Measurements from ENCODE around the gene TAF4B.

Gene TAF4B

DNA sequence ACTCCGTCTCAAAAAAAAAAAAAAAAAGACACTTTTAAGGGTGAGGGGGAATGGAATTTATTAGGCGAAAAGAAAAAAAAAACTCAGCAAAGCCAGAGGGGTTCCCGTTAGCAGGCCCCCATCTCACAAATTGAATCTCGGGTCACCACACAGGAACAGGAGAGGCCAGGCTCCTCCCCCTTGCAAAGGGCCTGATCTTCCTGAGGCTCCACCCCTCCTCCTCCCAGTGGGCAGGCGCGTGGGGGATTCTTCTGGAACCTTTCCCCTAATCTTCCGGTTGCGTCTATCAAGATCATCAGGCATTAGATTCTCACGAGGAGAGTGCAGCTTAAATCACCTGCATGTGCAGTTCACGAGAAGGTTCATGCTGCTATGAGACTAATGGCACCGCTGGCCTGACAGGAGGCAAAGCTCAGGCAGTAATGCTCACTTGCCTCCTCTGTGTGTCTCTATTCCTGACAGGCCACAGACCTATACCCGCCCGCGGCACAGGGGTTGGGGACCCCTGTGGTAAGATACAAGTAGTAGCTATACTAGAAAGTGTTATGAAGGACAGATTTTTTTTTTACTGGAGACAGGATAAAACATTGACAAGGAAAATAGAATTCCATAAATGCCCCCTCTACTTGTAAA lies 45.8 kb downstream of the TAF4B start:
- DNase-seq (ENCODE audit: insufficient read length, low spot score), result no peak
- TF ChIP-seq, protein P1, sequence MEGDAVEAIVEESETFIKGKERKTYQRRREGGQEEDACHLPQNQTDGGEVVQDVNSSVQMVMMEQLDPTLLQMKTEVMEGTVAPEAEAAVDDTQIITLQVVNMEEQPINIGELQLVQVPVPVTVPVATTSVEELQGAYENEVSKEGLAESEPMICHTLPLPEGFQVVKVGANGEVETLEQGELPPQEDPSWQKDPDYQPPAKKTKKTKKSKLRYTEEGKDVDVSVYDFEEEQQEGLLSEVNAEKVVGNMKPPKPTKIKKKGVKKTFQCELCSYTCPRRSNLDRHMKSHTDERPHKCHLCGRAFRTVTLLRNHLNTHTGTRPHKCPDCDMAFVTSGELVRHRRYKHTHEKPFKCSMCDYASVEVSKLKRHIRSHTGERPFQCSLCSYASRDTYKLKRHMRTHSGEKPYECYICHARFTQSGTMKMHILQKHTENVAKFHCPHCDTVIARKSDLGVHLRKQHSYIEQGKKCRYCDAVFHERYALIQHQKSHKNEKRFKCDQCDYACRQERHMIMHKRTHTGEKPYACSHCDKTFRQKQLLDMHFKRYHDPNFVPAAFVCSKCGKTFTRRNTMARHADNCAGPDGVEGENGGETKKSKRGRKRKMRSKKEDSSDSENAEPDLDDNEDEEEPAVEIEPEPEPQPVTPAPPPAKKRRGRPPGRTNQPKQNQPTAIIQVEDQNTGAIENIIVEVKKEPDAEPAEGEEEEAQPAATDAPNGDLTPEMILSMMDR (IDR thresholded peaks at IDR 0.05; ENCODE audit: insufficient read depth, missing control alignments), result no peak
- FAIRE-seq, result no peak

DNA sequence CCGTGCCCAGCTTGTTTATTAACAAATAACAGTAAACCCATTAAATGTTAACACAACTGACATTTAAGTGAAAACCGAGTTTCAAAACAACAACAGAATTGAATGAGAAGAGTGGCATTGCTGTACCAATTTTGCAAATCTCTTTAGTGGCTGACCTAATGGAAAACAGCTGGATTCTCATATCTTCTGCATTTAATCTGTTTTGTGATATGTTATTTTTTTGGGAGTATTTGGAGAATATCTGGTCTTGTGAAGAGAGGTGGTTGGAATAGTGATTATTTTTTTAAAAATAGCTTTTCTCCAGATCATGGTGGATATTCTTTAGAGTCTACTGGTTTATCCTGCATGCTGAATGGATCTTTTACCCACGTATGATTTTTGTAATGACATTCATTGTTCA lies 51.1 kb downstream of the TAF4B start:
- TF ChIP-seq, protein P1 (IDR thresholded peaks at IDR 0.05; ENCODE audit: insufficient read depth, missing control alignments), result no peak
- FAIRE-seq (no peak), DNase-seq (ENCODE audit: insufficient read length, low spot score) (no peak)

DNA sequence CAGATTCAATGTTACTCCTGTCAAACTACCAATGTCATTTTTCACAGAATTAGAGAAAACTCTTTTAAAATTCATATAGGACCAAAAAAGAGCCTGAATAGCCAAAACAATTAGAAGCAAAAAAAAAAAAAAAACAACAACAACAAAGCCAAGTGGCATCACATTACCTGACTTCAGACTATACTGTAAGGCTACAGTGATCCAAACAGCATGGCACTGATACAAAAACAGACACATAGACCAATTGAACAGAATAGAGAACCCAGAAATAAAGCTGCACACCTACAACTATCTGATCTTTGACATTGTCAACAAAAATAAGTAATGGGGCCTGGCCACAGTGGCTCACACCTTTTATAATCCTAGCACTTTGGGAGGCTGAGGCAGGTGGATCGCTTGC lies 53.2 kb downstream of the TAF4B start:
- FAIRE-seq (no peak), DNase-seq (ENCODE audit: insufficient read length, low spot score) (no peak)
- TF ChIP-seq, protein P1 (IDR thresholded peaks at IDR 0.05; ENCODE audit: insufficient read depth, missing control alignments), result no peak

DNA sequence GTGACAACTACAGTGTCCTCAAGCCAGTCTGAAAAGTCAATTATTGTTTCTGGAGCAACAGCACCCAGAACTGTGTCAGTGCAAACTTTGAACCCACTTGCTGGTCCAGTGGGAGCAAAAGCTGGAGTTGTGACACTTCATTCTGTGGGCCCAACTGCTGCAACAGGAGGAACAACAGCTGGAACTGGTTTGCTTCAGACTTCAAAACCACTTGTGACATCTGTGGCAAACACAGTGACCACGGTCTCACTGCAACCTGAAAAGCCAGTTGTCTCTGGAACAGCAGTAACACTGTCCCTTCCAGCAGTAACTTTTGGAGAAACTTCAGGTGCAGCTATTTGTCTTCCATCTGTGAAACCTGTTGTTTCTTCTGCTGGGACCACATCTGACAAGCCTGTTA lies 59.8 kb downstream of the TAF4B start:
- no peak for FAIRE-seq
- TF ChIP-seq, protein P1 (IDR thresholded peaks at IDR 0.05; ENCODE audit: insufficient read depth, missing control alignments), result no peak
- DNase-seq (ENCODE audit: insufficient read length, low spot score), result no peak

DNA sequence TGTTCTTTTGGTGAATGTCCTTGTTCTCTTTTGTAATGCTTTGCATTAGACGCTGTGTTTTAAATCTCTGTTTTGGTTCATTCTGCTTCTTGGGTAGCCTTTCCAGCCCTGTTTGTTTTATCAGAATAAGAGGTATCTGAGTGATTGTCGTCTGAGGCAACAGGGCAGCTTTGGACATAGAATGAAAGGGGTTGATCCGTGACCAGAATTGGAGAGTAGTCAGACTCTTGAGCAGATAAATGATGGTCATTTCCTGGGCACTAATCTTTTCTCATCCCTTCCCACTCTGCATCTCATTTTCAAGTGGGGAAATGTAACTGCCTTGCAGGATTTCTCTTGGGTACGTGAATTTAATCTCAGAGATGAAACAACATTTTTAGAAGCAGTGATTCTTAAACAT lies 61.4 kb downstream of the TAF4B start:
- TF ChIP-seq, protein P1 (IDR thresholded peaks at IDR 0.05; ENCODE audit: insufficient read depth, missing control alignments), result no peak
- DNase-seq (ENCODE audit: insufficient read length, low spot score), result no peak
- FAIRE-seq, result peak; percentile 53

DNA sequence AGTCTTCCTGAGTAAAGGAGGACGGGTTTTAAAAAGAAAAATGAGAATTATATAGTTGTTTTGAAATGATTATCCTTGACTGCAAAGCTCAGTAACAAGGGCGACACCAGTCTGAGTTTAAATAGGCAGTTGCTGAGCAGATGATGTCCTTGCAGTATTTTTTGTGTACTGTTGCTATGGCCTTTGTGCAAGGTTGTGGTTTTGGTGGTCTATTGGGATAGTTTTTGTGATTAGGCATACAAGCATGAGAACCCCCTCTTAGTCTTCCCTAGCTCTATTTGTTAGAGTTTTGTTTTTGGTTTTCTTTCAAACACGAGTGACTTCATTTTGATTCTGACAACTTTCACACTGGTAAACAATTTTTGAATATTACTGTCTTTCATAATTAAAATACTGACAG lies 64.1 kb downstream of the TAF4B start:
- FAIRE-seq (peak; percentile 55), DNase-seq (ENCODE audit: insufficient read length, low spot score) (no peak)
- TF ChIP-seq, protein P1 (IDR thresholded peaks at IDR 0.05; ENCODE audit: insufficient read depth, missing control alignments), result no peak

DNA sequence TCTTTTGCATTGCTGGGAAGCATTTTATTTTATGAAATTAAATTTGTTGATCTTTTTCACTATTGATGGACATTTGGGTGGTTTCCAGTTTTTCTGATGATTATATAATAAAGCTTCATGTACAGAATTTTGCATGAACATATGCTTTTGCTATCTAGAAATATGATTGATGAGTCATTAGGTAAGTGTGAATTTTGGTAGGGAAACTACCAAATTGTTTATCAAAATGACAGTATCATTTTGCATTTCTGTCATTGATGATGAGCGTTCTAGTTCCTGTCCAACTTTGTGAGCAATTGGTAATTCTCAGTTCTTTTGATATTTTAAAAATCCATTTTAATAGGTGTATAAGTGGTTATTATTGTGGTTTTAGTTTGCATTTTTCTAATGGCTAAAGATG lies 67.7 kb downstream of the TAF4B start:
- TF ChIP-seq, protein P1 (IDR thresholded peaks at IDR 0.05; ENCODE audit: insufficient read depth, missing control alignments), result no peak
- no peak for DNase-seq (ENCODE audit: insufficient read length, low spot score)
- FAIRE-seq, result no peak

Data from D721Med (cell line).